SK-N-SH (cell line): ENCODE measurements around the gene KRTAP5-8. TPM values are rescaled to one million over a fixed set of nuclear protein-coding genes. Genes with fewer than 3 reads are reported as not detected.

Experiments used
- CTCF ChIA-PET: fragments of 300-600, 350-600 bp; formaldehyde crosslinking; extraction: SDS; loops from one replicate; lab custom pipeline; 2021; lab: Yijun Ruan, JAX
- POLR2A ChIA-PET: fragments of 350-600 bp; sonication (Branson Sonifier 250); formaldehyde crosslinking; extraction: SDS; loops from one replicate; lab custom pipeline; 2020; ENCODE audit warnings: antibody characterized with exemption, inconsistent platforms; lab: Yijun Ruan, JAX
- DNase-seq: peaks from one replicate; pipeline ENCODE4 v3.0.0; 2012
- H2AFZ ChIP-seq: fragments of 200-600 bp; sonication (generic); 2 replicates; pipeline ENCODE4 v1.8.1; 2016; ENCODE audit warnings: antibody characterized with exemption, mild to moderate bottlenecking, low read depth
- H3F3A ChIP-seq: fragments of 200-600 bp; sonication (generic); replicated peaks from 2 replicates; pipeline ENCODE3; 2016; ENCODE audit warnings: antibody characterized with exemption, mild to moderate bottlenecking; ENCODE audit not compliant: insufficient read depth
- H3K27ac ChIP-seq, 2 experiments: fragments of 200-500 bp in 1 of 2; fragments of 200-600 bp in 1 of 2; sonication (Bioruptor generic) in 1 of 2; sonication (generic), shearing (Covaris generic) in 1 of 2; 2 replicates each; pipeline versions ENCODE4 v1.5.1 to v1.6.1; 2014 to 2016; ENCODE audit warnings: low read depth in 2 of 2, inconsistent platforms in 1 of 2, low read length in 1 of 2, mild to moderate bottlenecking in 1 of 2, mixed read lengths in 1 of 2
- H3K27me3 ChIP-seq: fragments of 200-600 bp; sonication (generic), shearing (Covaris generic); 2 replicates; pipeline ENCODE4 v1.6.1; 2016; ENCODE audit warnings: mixed run types; ENCODE audit not compliant: insufficient read depth
- H3K36me3 ChIP-seq, 2 experiments: fragments of 200-500 bp in 1 of 2; fragments of 200-600 bp in 1 of 2; sonication (Bioruptor generic) in 1 of 2; sonication (generic) in 1 of 2; replicated peaks in 1 of 2; 2 replicates each; pipeline versions ENCODE3 to v1.5.1; 2014 to 2016; ENCODE audit warnings: low read length in 1 of 2, mild to moderate bottlenecking in 1 of 2; ENCODE audit not compliant: insufficient read depth in 2 of 2, control insufficient read depth in 1 of 2
- H3K4me1 ChIP-seq, 2 experiments: fragments of 200-500 bp in 1 of 2; fragments of 200-600 bp in 1 of 2; sonication (Bioruptor generic) in 1 of 2; sonication (generic), shearing (Covaris generic) in 1 of 2; 2 replicates each; pipeline versions ENCODE4 v1.5.1 to v1.6.1; 2014 to 2016; ENCODE audit warnings: low read depth in 1 of 2, low read length in 1 of 2, mixed run types in 1 of 2; ENCODE audit not compliant: insufficient read depth in 2 of 2, control insufficient read depth in 1 of 2
- H3K4me2 ChIP-seq: fragments of 200-600 bp; sonication (generic), shearing (Covaris generic); 2 replicates; pipeline ENCODE4 v1.6.1; 2017; ENCODE audit warnings: mixed run types
- H3K4me3 ChIP-seq, 2 experiments: fragments of 200-500 bp in 1 of 2; fragments of 200-600 bp in 1 of 2; sonication (Bioruptor generic) in 1 of 2; sonication (generic), shearing (Covaris generic) in 1 of 2; 2 replicates each; pipeline versions ENCODE4 v1.5.1 to v1.8.1; 2014 to 2016; ENCODE audit warnings: low read depth in 2 of 2, inconsistent platforms in 1 of 2, low read length in 1 of 2, mild to moderate bottlenecking in 1 of 2, mixed read lengths in 1 of 2, moderate library complexity in 1 of 2
- H3K79me2 ChIP-seq: fragments of 200-600 bp; sonication (generic); 2 replicates; pipeline ENCODE4 v1.8.1; 2017; ENCODE audit warnings: mild to moderate bottlenecking; ENCODE audit not compliant: insufficient read depth
- H3K9ac ChIP-seq: fragments of 200-600 bp; sonication (generic); 2 replicates; pipeline ENCODE4 v1.6.1; 2017; ENCODE audit warnings: mixed run types
- H3K9me2 ChIP-seq: fragments of 200-600 bp; sonication (generic); 2 replicates; pipeline ENCODE4 v1.6.1; 2017; ENCODE audit warnings: mixed run types
- H3K9me3 ChIP-seq: fragments of 200-600 bp; sonication (generic); 2 replicates; pipeline ENCODE4 v1.6.1; 2017; ENCODE audit warnings: mixed run types, mild to moderate bottlenecking, moderate library complexity
- H4K20me1 ChIP-seq: fragments of 200-600 bp; sonication (generic); 2 replicates; pipeline ENCODE4 v1.6.1; 2017; ENCODE audit warnings: mild to moderate bottlenecking, mixed run types; ENCODE audit not compliant: insufficient read depth
- EZH2phosphoT487 ChIP-seq: fragments of 200-600 bp; sonication (generic); IDR thresholded peaks from 2 replicates; pipeline ENCODE4 v1.6.1; 2017; ENCODE audit warnings: low read depth, mixed run types, mild to moderate bottlenecking, antibody characterized with exemption, moderate library complexity, borderline replicate concordance
- FOSL2 ChIP-seq: IDR thresholded peaks from 2 replicates; pipeline ENCODE4 v1.4.0; 2012; ENCODE audit warnings: low read depth, mild to moderate bottlenecking, moderate library complexity, borderline replicate concordance
- GATA2 ChIP-seq: sonication (generic); formaldehyde crosslinking; IDR thresholded peaks from 2 replicates; pipeline ENCODE4 v1.5.0; 2020; ENCODE audit warnings: mild to moderate bottlenecking, missing genetic modification reagents
- MEF2A ChIP-seq: IDR thresholded peaks from 2 replicates; pipeline ENCODE4 v1.4.0; 2012; ENCODE audit warnings: low read depth, borderline replicate concordance
- MXI1 ChIP-seq: IDR thresholded peaks from 2 replicates; pipeline ENCODE4 v1.6.1; 2012; ENCODE audit warnings: mild to moderate bottlenecking, low read depth, low read length, improper control_type of control experiment
- POLR2AphosphoS5 ChIP-seq: IDR thresholded peaks from 2 replicates; pipeline ENCODE4 v1.6.1; 2012; ENCODE audit warnings: low read depth, low read length
- RAD21 ChIP-seq: IDR thresholded peaks from 2 replicates; pipeline ENCODE4 v1.6.1; 2012; ENCODE audit warnings: mild to moderate bottlenecking, low read length
- RCOR1 ChIP-seq: fragments of 150-350 bp; IDR thresholded peaks from 2 replicates; pipeline ENCODE4 v1.6.1; 2017; ENCODE audit warnings: antibody characterized with exemption, low read length
- RFX5 ChIP-seq: IDR thresholded peaks from 2 replicates; pipeline ENCODE4 v1.6.1; 2012; ENCODE audit warnings: mild to moderate bottlenecking, improper control_type of control experiment, low read length
- SMC3 ChIP-seq: IDR thresholded peaks from 2 replicates; pipeline ENCODE4 v1.6.1; 2012; ENCODE audit warnings: low read depth, low read length, improper control_type of control experiment
- WGBS: methylation state at CpG from one replicate; pipeline ENCODE4 v1.1.6; 2017; ENCODE audit warnings: low lambda C conversion rate; 5-methylcytosine and 5-hydroxymethylcytosine counted together
- polyA plus RNA-seq, 3 experiments: library from polyadenylated mRNA; depleted of rRNA; stranded (reverse); fragments of >200 nt; gene quantifications; 2 replicates each; pipeline ENCODE4 v1.2.3, GENCODE V29; 2012
- TF ChIP-seq, protein P1 (sequence below): fragments of 150-350 bp; IDR thresholded peaks from 2 replicates; pipeline ENCODE4 v1.6.1; 2016; ENCODE audit warnings: mild to moderate bottlenecking, low read depth, low read length
- TF ChIP-seq, protein P2 (sequence below): IDR thresholded peaks from 2 replicates; pipeline ENCODE4 v1.4.0; 2012; ENCODE audit warnings: low read depth, borderline replicate concordance
- TF ChIP-seq, protein P3 (sequence below): IDR thresholded peaks from 2 replicates; pipeline ENCODE4 v1.4.0; 2012; ENCODE audit warnings: low read depth, borderline replicate concordance
- TF ChIP-seq, protein P4 (sequence below): fragments of 200-600 bp; sonication (generic); IDR thresholded peaks from 2 replicates; pipeline ENCODE4 v1.6.1; 2017; ENCODE audit warnings: antibody characterized with exemption, mild to moderate bottlenecking, moderate library complexity

The KRTAP5-8 gene
- polyA plus RNA-seq, 1 of the 3 experiments (the other 2 are of a cell fraction), result not detected

DNA sequence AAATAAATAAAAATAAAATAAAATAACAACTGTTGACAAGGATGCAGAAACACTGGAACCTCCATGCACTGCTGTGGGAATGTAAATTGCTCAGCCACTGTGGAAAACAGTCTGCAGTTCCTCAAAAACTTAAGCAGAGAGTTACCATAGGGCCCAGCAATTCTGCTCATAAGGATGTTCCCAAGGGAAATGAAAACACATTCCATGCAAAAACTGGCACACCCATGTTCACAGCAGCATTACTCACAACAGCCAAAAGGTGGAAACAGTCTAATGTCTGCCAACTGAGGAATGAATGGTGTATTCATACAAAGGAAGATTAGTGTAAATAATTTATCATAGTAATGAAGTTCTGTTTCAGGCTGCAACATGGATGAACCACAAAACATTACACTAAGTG lies 24.3 kb downstream of the KRTAP5-8 start (continued):
- TF ChIP-seq RFX5, result no peak

DNA sequence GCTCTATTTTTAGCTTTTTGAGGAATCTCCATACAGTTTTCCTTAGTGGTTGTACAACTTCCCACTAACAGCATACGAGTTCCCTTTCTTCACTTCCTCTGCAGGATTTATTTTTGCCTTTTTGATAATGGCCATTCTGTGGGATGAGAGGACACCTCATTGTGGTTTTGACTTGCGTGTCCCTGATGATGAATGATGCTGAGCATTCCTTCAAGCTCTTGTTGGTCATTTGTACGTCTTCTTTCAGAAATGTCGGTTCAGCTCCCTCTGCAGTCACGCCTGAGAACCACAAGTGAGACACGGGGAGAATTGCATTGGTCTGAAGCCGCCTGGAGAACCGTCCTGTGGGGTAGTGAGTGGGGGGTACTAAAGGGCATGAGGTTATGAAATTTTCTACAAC lies 25.6 kb downstream of the KRTAP5-8 start:
- 18% methylated on average over 8 of the region's 8 CpGs for WGBS
- no peaks in the 10 kb centered on the region for H3K27me3 ChIP-seq
- no peak overlapping the region for H2AFZ ChIP-seq
- no peaks in the 10 kb centered on the region for H3K9me2 ChIP-seq
- H3K79me2 ChIP-seq, result no peaks in the 10 kb centered on the region
- no peak overlapping the region for H3K9ac ChIP-seq
- TF ChIP-seq, protein P1, sequence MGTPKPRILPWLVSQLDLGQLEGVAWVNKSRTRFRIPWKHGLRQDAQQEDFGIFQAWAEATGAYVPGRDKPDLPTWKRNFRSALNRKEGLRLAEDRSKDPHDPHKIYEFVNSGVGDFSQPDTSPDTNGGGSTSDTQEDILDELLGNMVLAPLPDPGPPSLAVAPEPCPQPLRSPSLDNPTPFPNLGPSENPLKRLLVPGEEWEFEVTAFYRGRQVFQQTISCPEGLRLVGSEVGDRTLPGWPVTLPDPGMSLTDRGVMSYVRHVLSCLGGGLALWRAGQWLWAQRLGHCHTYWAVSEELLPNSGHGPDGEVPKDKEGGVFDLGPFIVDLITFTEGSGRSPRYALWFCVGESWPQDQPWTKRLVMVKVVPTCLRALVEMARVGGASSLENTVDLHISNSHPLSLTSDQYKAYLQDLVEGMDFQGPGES, result no peak
- TF ChIP-seq RCOR1, result no peak
- TF ChIP-seq GATA2 (CRISPR knock-in tag), result no peak
- TF ChIP-seq SMC3, result peak; percentile 19; the same call in 1 of the 2 replicates
- TF ChIP-seq MXI1, result no peak
- peak; percentile 68 for TF ChIP-seq RAD21
- no peak overlapping the region for H3K4me2 ChIP-seq
- H4K20me1 ChIP-seq, result no peaks in the 10 kb centered on the region
- CTCF ChIA-PET, result interaction anchor here (0.6 to 4.6 kb wide), 20 partner anchors 11 to 748 kb away, joined by 3 to 35 read pairs (median 4); partner anchors contain the start of genes KRTAP5-9 and NADSYN1
- H3K4me1 ChIP-seq, result peaks cover 0 to 7% of the 10 kb centered on the region in 2 experiments; a peak in 1 of 4 replicates
- H3K27ac ChIP-seq, result no peak overlapping the region
- H3K9me3 ChIP-seq, result no peaks in the 10 kb centered on the region
- POLR2A ChIA-PET, result no interaction called here
- H3K36me3 ChIP-seq, result no peaks in the 10 kb centered on the region
- DNase-seq, result peak; percentile 65
- no peaks in the 10 kb centered on the region for H3F3A ChIP-seq
- H3K4me3 ChIP-seq, result no peak overlapping the region

DNA sequence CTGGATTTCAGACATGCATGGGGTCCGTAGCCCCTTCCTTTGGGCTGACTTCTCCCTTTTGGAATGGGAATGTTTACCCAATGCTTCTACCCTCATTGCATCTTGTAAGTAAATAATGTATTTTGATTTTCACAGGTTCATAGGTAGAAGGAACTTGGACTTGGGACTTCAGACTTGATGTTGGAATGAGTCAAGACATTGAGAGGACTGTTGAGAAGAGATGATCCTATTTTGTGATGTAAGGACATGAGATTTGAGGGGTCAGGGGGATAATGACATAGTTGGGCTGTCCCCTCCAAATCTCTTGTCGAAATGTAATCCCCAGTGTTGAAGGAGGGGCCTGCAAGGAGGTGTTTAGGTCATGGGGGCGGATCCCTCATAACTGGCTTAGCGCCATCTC lies 26.6 kb downstream of the KRTAP5-8 start:
- no peak for DNase-seq
- Histone ChIP-seq H3K4me1 (peaks cover 0 to 15% of the 10 kb centered on the region in 2 experiments; a peak in 1 of 4 replicates), H2AFZ (no peak overlapping the region), H3K79me2 (no peaks in the 10 kb centered on the region), H3K27me3 (no peaks in the 10 kb centered on the region), H3K4me2 (no peak overlapping the region), H3K9me2 (no peaks in the 10 kb centered on the region), H3K36me3 (no peaks in the 10 kb centered on the region), H3K9ac (no peak overlapping the region), H4K20me1 (no peaks in the 10 kb centered on the region), H3K27ac (no peak overlapping the region), H3K9me3 (no peaks in the 10 kb centered on the region), H3F3A (no peaks in the 10 kb centered on the region), H3K4me3 (no peak overlapping the region)
- POLR2A ChIA-PET, result no interaction called here
- TF ChIP-seq, protein P2, sequence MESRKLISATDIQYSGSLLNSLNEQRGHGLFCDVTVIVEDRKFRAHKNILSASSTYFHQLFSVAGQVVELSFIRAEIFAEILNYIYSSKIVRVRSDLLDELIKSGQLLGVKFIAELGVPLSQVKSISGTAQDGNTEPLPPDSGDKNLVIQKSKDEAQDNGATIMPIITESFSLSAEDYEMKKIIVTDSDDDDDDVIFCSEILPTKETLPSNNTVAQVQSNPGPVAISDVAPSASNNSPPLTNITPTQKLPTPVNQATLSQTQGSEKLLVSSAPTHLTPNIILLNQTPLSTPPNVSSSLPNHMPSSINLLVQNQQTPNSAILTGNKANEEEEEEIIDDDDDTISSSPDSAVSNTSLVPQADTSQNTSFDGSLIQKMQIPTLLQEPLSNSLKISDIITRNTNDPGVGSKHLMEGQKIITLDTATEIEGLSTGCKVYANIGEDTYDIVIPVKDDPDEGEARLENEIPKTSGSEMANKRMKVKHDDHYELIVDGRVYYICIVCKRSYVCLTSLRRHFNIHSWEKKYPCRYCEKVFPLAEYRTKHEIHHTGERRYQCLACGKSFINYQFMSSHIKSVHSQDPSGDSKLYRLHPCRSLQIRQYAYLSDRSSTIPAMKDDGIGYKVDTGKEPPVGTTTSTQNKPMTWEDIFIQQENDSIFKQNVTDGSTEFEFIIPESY, result no peak
- TF ChIP-seq FOSL2, result no peak
- TF ChIP-seq POLR2AphosphoS5, result no peak
- TF ChIP-seq MEF2A, result no peak
- no peak for TF ChIP-seq RAD21
- no peak for TF ChIP-seq EZH2phosphoT487
- TF ChIP-seq SMC3, result no peak
- TF ChIP-seq, protein P3, sequence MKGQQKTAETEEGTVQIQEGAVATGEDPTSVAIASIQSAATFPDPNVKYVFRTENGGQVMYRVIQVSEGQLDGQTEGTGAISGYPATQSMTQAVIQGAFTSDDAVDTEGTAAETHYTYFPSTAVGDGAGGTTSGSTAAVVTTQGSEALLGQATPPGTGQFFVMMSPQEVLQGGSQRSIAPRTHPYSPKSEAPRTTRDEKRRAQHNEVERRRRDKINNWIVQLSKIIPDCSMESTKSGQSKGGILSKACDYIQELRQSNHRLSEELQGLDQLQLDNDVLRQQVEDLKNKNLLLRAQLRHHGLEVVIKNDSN, result no peak
- TF ChIP-seq RFX5, result no peak
- TF ChIP-seq, protein P4, sequence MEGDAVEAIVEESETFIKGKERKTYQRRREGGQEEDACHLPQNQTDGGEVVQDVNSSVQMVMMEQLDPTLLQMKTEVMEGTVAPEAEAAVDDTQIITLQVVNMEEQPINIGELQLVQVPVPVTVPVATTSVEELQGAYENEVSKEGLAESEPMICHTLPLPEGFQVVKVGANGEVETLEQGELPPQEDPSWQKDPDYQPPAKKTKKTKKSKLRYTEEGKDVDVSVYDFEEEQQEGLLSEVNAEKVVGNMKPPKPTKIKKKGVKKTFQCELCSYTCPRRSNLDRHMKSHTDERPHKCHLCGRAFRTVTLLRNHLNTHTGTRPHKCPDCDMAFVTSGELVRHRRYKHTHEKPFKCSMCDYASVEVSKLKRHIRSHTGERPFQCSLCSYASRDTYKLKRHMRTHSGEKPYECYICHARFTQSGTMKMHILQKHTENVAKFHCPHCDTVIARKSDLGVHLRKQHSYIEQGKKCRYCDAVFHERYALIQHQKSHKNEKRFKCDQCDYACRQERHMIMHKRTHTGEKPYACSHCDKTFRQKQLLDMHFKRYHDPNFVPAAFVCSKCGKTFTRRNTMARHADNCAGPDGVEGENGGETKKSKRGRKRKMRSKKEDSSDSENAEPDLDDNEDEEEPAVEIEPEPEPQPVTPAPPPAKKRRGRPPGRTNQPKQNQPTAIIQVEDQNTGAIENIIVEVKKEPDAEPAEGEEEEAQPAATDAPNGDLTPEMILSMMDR, result no peak
- TF ChIP-seq MXI1, result no peak
- TF ChIP-seq, protein P1, result no peak
- CTCF ChIA-PET, result interaction anchor here (1.1 to 4.6 kb wide), 7 partner anchors 11 to 145 kb away, joined by 3 to 35 read pairs (median 8); partner anchors contain the start of genes KRTAP5-9 and NADSYN1
- WGBS, result 52% methylated on average over 2 of the region's 4 CpGs
